ENCODE data around the gene RAB17. TPM values are rescaled to one million over a fixed set of nuclear protein-coding genes. Genes with fewer than 3 reads are reported as not detected.

The RAB17 gene
- total and polyA plus RNA-seq, 10 of the 15 experiments (the other 5 are each of a cell fraction or from before 2014, with no cell fraction given), result 0.07 to 1.4 (median 0.28) TPM; not detected in 3

Small RNA genes within 50 kb of the gene (small RNA-seq; reads per million reads assigned to genes)
- gene RNU6-1140P, result 0.12 reads per million

Other genes with a start within 250 kb of the RAB17 start
- not detected in 2 replicates for gene COL6A3, start 176.6 kb downstream of the RAB17 start, total RNA-seq (2014; rRNA removed)
- 0.05 TPM in 1 of 2 replicates, not detected in the other for gene COL6A3, start 176.6 kb downstream of the RAB17 start, total RNA-seq (2014; rRNA removed; fragmentation: Illumina TruSeq; extraction: Trizol)
- 0.43 and 0.51 TPM in 2 replicates for gene COL6A3, start 176.6 kb downstream of the RAB17 start, total RNA-seq (2021)
- gene COL6A3, start 176.6 kb downstream of the RAB17 start, polyA plus RNA-seq (2011; rRNA removed), result 0.01 TPM in 1 of 2 replicates, not detected in the other
- gene COL6A3, start 176.6 kb downstream of the RAB17 start, polyA plus RNA-seq (2014; fragmentation: Illumina TruSeq; extraction: Trizol), result 0.01 and 0.14 TPM in 2 replicates
- not detected for gene COL6A3, start 176.6 kb downstream of the RAB17 start, polyA plus RNA-seq (2014; fragmentation: Nextera tagmentation; extraction: Ambion mirVana)
- gene COL6A3, start 176.6 kb downstream of the RAB17 start, polyA plus RNA-seq (2014; rRNA removed), result 0.01 and 0.03 TPM in 2 replicates
- gene COL6A3, start 176.6 kb downstream of the RAB17 start, polyA plus RNA-seq (2016; fragmentation: Nextera tagmentation; extraction: Ambion mirVana), result under 1 TPM; 0.16 to 0.19 TPM
- gene MLPH, start 103.5 kb downstream of the RAB17 start, total RNA-seq (2014; rRNA removed), result not detected in 2 replicates
- not detected in 2 replicates for gene MLPH, start 103.5 kb downstream of the RAB17 start, total RNA-seq (2014; rRNA removed; fragmentation: Illumina TruSeq; extraction: Trizol)
- gene MLPH, start 103.5 kb downstream of the RAB17 start, total RNA-seq (2021), result 0.40 and 0.85 TPM in 2 replicates
- 0.09 and 0.16 TPM in 2 replicates for gene MLPH, start 103.5 kb downstream of the RAB17 start, polyA plus RNA-seq (2011; rRNA removed)
- not detected in 2 replicates for gene MLPH, start 103.5 kb downstream of the RAB17 start, polyA plus RNA-seq (2014; fragmentation: Illumina TruSeq; extraction: Trizol)
- gene MLPH, start 103.5 kb downstream of the RAB17 start, polyA plus RNA-seq (2014; fragmentation: Nextera tagmentation; extraction: Ambion mirVana), result not detected
- not detected in 2 replicates for gene MLPH, start 103.5 kb downstream of the RAB17 start, polyA plus RNA-seq (2014; rRNA removed)
- not detected for gene MLPH, start 103.5 kb downstream of the RAB17 start, polyA plus RNA-seq (2016; fragmentation: Nextera tagmentation; extraction: Ambion mirVana)
- not detected in 2 replicates for gene PRLH, start 24.2 kb downstream of the RAB17 start, total RNA-seq (2014; rRNA removed)
- not detected in 2 replicates for gene PRLH, start 24.2 kb downstream of the RAB17 start, total RNA-seq (2014; rRNA removed; fragmentation: Illumina TruSeq; extraction: Trizol)
- gene PRLH, start 24.2 kb downstream of the RAB17 start, total RNA-seq (2021), result not detected in 2 replicates
- gene PRLH, start 24.2 kb downstream of the RAB17 start, polyA plus RNA-seq (2011; rRNA removed), result not detected in 2 replicates
- gene PRLH, start 24.2 kb downstream of the RAB17 start, polyA plus RNA-seq (2014; fragmentation: Illumina TruSeq; extraction: Trizol), result not detected in 2 replicates
- not detected for gene PRLH, start 24.2 kb downstream of the RAB17 start, polyA plus RNA-seq (2014; fragmentation: Nextera tagmentation; extraction: Ambion mirVana)
- gene PRLH, start 24.2 kb downstream of the RAB17 start, polyA plus RNA-seq (2014; rRNA removed), result not detected in 2 replicates
- not detected for gene PRLH, start 24.2 kb downstream of the RAB17 start, polyA plus RNA-seq (2016; fragmentation: Nextera tagmentation; extraction: Ambion mirVana)
- 53.5 and 53.9 TPM in 2 replicates for gene LRRFIP1, start 36.9 kb upstream of the RAB17 start, total RNA-seq (2014; rRNA removed)
- 77.6 and 83.3 TPM in 2 replicates for gene LRRFIP1, start 36.9 kb upstream of the RAB17 start, total RNA-seq (2014; rRNA removed; fragmentation: Illumina TruSeq; extraction: Trizol)
- gene LRRFIP1, start 36.9 kb upstream of the RAB17 start, total RNA-seq (2021), result 71.5 and 81.6 TPM in 2 replicates
- gene LRRFIP1, start 36.9 kb upstream of the RAB17 start, polyA plus RNA-seq (2011; rRNA removed), result 71.0 and 94.9 TPM in 2 replicates
- gene LRRFIP1, start 36.9 kb upstream of the RAB17 start, polyA plus RNA-seq (2014; fragmentation: Illumina TruSeq; extraction: Trizol), result 107 and 130 TPM in 2 replicates
- 10 to 100 TPM; 36.2 to 36.3 TPM for gene LRRFIP1, start 36.9 kb upstream of the RAB17 start, polyA plus RNA-seq (2014; fragmentation: Nextera tagmentation; extraction: Ambion mirVana)
- gene LRRFIP1, start 36.9 kb upstream of the RAB17 start, polyA plus RNA-seq (2014; rRNA removed), result 60.4 and 70.5 TPM in 2 replicates
- gene LRRFIP1, start 36.9 kb upstream of the RAB17 start, polyA plus RNA-seq (2016; fragmentation: Nextera tagmentation; extraction: Ambion mirVana), result 100 to 1,000 TPM in 1 of 2 experiments, 10 to 100 TPM in 1; 99.2 to 120 TPM
- 0.62 and 0.98 TPM in 2 replicates for gene RBM44, start 208.0 kb upstream of the RAB17 start, total RNA-seq (2014; rRNA removed)
- gene RBM44, start 208.0 kb upstream of the RAB17 start, total RNA-seq (2014; rRNA removed; fragmentation: Illumina TruSeq; extraction: Trizol), result 1.1 and 1.5 TPM in 2 replicates
- gene RBM44, start 208.0 kb upstream of the RAB17 start, total RNA-seq (2021), result 0.56 and 0.98 TPM in 2 replicates
- 1.1 and 2.1 TPM in 2 replicates for gene RBM44, start 208.0 kb upstream of the RAB17 start, polyA plus RNA-seq (2011; rRNA removed)
- gene RBM44, start 208.0 kb upstream of the RAB17 start, polyA plus RNA-seq (2014; fragmentation: Illumina TruSeq; extraction: Trizol), result 0.87 and 1.3 TPM in 2 replicates
- under 1 TPM; 0.14 to 0.20 TPM for gene RBM44, start 208.0 kb upstream of the RAB17 start, polyA plus RNA-seq (2014; fragmentation: Nextera tagmentation; extraction: Ambion mirVana)
- 0.55 and 1.4 TPM in 2 replicates for gene RBM44, start 208.0 kb upstream of the RAB17 start, polyA plus RNA-seq (2014; rRNA removed)
- under 1 TPM in 1 of 2 experiments, not detected in 1; 0.24 TPM for gene RBM44, start 208.0 kb upstream of the RAB17 start, polyA plus RNA-seq (2016; fragmentation: Nextera tagmentation; extraction: Ambion mirVana)

All from GM12878 (cell line).